Hematopoietic multipotent progenitor cell (in vitro differentiated cells): ENCODE data around the gene WDPCP. TPM values are rescaled to one million over a fixed set of nuclear protein-coding genes. Genes with fewer than 3 reads are reported as not detected.
"Not testable (repeated sequence)": the region's sequence is repeated elsewhere in the genome, so short reads cannot be mapped to it uniquely, and the experiment has no call there.

Source experiments
- DNase-seq, 3 donors: peaks; one replicate each; pipeline ENCODE4 v3.0.0-alpha.2; 2011 to 2015; ENCODE audit warnings: low read depth in 2 of 3, low spot score in 2 of 3
- total RNA-seq: library from RNA; depleted of rRNA; stranded (reverse); fragments of >200 nt; gene quantifications from one replicate; pipeline ENCODE4 v1.2.3, GENCODE V29; 2012

Gene WDPCP
- total RNA-seq, result 14.8 TPM

GRCh38 chr2:63588385-63589147 is at the start of gene WDPCP, which contains the start of gene MDH1:
Gene WDPCP, minus strand, starts transcription at chr2:63588477. Its CDS starts 206 bp downstream, at chr2:63588271.
Gene MDH1, plus strand, starts transcription at chr2:63588963. Its CDS starts 81 bp downstream, at chr2:63589044.
- peak; percentile 88 to 99 (median 98) for DNase-seq

- no peak for DNase-seq
Measured at GRCh38 chr2:63632382-63632781, 44.1 kb upstream of the WDPCP start.

- no peak for DNase-seq
Measured at GRCh38 chr2:63631501-63631900, 43.2 kb upstream of the WDPCP start.

GRCh38 chr2:63628403-63628942 is 40.2 kb upstream of the WDPCP start:
- no peak for DNase-seq

GRCh38 chr2:63627866-63628265 is 39.6 kb upstream of the WDPCP start:
- DNase-seq, result no peak

GRCh38 chr2:63623763-63624162 is 35.5 kb upstream of the WDPCP start:
- DNase-seq, result not testable (repeated sequence)

GRCh38 chr2:63622751-63623150 is 34.5 kb upstream of the WDPCP start:
- DNase-seq, result no peak

- no peak for DNase-seq
Measured at GRCh38 chr2:63619328-63619727, 31.1 kb upstream of the WDPCP start.

GRCh38 chr2:63617366-63617765 is 29.1 kb upstream of the WDPCP start:
- DNase-seq, result no peak

GRCh38 chr2:63614983-63615945 is 27.0 kb upstream of the WDPCP start:
- no peak for DNase-seq

- no peak for DNase-seq
Measured at GRCh38 chr2:63614448-63614968, 26.2 kb upstream of the WDPCP start.

GRCh38 chr2:63613391-63613901 is 25.2 kb upstream of the WDPCP start:
- DNase-seq, result no peak

GRCh38 chr2:63610525-63610924 is 22.2 kb upstream of the WDPCP start:
- DNase-seq, result no peak

GRCh38 chr2:63608865-63609264 is 20.6 kb upstream of the WDPCP start:
- DNase-seq, result not testable (repeated sequence)

GRCh38 chr2:63604666-63605065 is 16.4 kb upstream of the WDPCP start:
- DNase-seq, result no peak

- DNase-seq, result no peak
Measured at GRCh38 chr2:63600881-63601460, 12.7 kb upstream of the WDPCP start.

- no peak for DNase-seq
Measured at GRCh38 chr2:63598981-63599380, 10.7 kb upstream of the WDPCP start.

GRCh38 chr2:63596401-63596883 is 8.2 kb upstream of the WDPCP start:
- no peak for DNase-seq

GRCh38 chr2:63594660-63595059 is 6.4 kb upstream of the WDPCP start:
- DNase-seq, result no peak

GRCh38 chr2:63591566-63592175 is 3.4 kb upstream of the WDPCP start:
- DNase-seq, result no peak
